ENCODE measurements around the gene RNF14.

RNF14 gene

DNA sequence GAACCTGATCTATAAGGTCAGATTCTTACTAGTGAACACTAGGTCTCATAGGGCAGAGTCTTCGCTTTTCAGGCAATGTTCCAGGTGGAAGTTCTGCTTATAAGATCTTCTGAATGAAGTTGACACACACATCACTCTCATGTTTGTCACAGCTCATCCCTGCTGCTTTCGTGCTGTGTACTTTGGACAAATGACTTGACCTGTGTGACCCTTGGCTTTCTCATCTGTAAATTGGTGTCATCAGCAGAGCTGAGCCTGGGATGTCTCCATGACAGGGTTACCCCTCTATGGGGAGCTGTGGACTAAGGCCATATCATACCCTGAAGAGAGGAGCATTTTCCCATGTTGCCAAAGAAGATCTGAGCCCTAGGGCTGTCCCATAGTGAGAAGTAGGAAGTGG lies 42.5 kb upstream of the RNF14 start:
- H3K36me3 ChIP-seq, result peaks cover 62% of the 10 kb centered on the region
- no peaks in the 10 kb centered on the region for H3K27me3 ChIP-seq (ENCODE audit: insufficient read depth, low read depth, severe bottlenecking)
- TF ChIP-seq, protein P1, sequence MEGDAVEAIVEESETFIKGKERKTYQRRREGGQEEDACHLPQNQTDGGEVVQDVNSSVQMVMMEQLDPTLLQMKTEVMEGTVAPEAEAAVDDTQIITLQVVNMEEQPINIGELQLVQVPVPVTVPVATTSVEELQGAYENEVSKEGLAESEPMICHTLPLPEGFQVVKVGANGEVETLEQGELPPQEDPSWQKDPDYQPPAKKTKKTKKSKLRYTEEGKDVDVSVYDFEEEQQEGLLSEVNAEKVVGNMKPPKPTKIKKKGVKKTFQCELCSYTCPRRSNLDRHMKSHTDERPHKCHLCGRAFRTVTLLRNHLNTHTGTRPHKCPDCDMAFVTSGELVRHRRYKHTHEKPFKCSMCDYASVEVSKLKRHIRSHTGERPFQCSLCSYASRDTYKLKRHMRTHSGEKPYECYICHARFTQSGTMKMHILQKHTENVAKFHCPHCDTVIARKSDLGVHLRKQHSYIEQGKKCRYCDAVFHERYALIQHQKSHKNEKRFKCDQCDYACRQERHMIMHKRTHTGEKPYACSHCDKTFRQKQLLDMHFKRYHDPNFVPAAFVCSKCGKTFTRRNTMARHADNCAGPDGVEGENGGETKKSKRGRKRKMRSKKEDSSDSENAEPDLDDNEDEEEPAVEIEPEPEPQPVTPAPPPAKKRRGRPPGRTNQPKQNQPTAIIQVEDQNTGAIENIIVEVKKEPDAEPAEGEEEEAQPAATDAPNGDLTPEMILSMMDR (IDR thresholded peaks at IDR 0.05; ENCODE audit: low read depth, low read length), result no peak
- no peak overlapping the region for H3K27ac ChIP-seq
- no peak for DNase-seq
- no peaks in the 10 kb centered on the region for H3K9me3 ChIP-seq (ENCODE audit: severe bottlenecking)
- no peak overlapping the region for H3K4me3 ChIP-seq (ENCODE audit: low read depth, low read length)

DNA sequence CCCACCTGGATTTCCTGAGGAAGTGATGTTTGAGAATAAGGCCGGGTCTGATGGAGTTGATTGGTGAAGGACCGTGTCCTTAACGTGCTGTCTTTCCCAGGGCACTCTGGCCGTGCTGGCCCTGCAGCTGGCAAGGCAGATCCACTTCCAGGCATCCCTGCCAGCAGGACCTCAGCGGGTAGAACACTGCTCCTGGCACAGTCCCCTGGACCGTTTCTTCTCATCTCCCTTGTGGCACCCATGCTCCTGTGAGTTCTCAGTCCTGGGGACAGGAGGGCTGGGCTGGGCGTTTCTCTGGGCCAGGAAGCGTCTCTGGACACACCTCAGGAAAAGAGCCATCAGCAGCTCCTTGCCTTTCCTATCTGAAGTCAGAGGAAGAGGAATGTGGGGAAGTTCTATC lies 40.9 kb upstream of the RNF14 start:
- H3K36me3 ChIP-seq, result peaks cover 75% of the 10 kb centered on the region
- DNase-seq, result no peak

DNA sequence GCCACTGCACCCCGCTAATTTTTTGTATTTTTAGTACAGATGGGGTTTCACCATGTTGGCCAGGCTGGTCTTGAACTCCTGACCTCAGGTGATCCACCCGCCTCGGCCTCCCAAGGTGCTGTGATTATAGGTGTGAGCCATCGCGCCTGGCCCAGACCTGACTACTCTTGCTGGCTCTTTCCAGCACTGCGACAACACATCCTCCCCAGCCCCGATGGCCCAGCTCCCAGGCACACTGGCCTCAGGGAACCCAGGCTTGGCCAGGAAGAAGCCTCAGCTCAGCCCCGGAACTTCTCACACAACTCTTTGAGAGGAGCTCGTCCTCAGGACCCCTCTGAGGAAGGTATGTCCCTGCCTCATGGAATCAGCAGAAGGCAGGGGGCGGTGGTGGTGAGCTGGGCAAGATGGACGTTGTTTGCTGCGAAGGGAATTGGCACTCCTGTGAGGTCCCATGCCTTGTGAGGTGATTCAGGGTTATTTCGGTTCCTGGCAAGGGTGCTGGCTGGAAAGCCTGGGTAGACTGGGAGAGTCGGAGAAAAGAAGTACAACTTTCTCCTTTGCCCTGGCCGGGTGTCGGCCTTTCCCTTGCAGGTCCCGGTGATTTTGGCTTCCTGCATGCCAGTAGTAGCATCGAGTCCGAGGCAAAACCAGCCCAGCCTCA lies 39.4 kb upstream of the RNF14 start:
- no peak for DNase-seq
- TF ChIP-seq, protein P1 (IDR thresholded peaks at IDR 0.05; ENCODE audit: low read depth, low read length), result no peak
- Histone ChIP-seq H3K4me3 (ENCODE audit: low read depth, low read length) (no peak overlapping the region), H3K36me3 (peaks cover 89% of the 10 kb centered on the region), H3K9me3 (ENCODE audit: severe bottlenecking) (no peaks in the 10 kb centered on the region), H3K27ac (no peak overlapping the region), H3K27me3 (ENCODE audit: insufficient read depth, low read depth, severe bottlenecking) (no peaks in the 10 kb centered on the region)

More for the DNA sequence above, 40.9 kb upstream of the RNF14 start:
- Histone ChIP-seq H3K27me3 (ENCODE audit: insufficient read depth, low read depth, severe bottlenecking) (no peaks in the 10 kb centered on the region), H3K4me3 (ENCODE audit: low read depth, low read length) (no peak overlapping the region), H3K27ac (no peak overlapping the region), H3K9me3 (ENCODE audit: severe bottlenecking) (no peaks in the 10 kb centered on the region)
- TF ChIP-seq, protein P1 (IDR thresholded peaks at IDR 0.05; ENCODE audit: low read depth, low read length), result no peak

DNA sequence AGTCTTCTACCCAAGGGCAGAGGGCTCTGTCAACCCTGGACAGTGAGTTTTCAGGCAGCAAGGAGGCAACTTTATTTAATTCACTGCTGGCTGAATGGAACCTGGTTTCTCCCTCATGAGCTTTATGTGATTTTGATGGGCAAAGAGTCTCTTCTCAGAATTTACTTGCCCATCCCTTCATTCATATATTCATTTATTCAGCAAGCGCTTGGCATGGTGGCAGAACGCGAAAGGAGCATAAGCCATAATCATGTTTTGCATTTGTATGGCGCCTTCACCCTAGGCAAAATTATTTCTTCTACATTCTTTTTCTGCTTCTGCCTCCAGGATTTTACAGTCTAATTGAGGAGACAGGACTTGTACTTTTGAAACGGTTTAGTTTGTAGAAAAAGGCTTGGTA lies 37.2 kb upstream of the RNF14 start:
- H3K4me3 ChIP-seq (ENCODE audit: low read depth, low read length), result no peak overlapping the region
- peaks cover 86% of the 10 kb centered on the region for H3K36me3 ChIP-seq
- H3K27ac ChIP-seq, result peak overlapping the region; percentile 76
- TF ChIP-seq, protein P1 (IDR thresholded peaks at IDR 0.05; ENCODE audit: low read depth, low read length), result no peak
- no peaks in the 10 kb centered on the region for H3K27me3 ChIP-seq (ENCODE audit: insufficient read depth, low read depth, severe bottlenecking)
- DNase-seq, result no peak
- no peaks in the 10 kb centered on the region for H3K9me3 ChIP-seq (ENCODE audit: severe bottlenecking)

DNA sequence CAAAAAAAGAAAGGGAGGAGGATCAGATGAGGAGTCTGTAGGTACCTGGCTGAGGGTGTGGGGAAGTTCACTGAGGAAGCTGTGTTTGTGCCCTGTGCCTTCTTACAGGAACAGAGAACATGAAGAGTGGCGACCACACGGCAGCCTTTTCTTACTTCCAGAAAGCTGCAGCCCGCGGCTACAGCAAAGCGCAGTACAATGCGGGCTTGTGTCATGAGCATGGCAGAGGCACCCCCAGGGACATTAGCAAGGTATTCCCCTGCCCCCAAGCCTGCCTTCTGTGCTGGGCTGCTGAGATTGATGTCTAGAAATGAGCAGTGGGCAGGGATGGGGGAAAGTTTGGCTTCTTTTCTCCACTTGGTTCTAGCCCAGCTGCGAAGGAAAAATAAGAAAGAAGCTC lies 35.8 kb upstream of the RNF14 start:
- Histone ChIP-seq H3K36me3 (peaks cover 84% of the 10 kb centered on the region), H3K4me3 (ENCODE audit: low read depth, low read length) (no peak overlapping the region), H3K27ac (no peak overlapping the region), H3K9me3 (ENCODE audit: severe bottlenecking) (no peaks in the 10 kb centered on the region), H3K27me3 (ENCODE audit: insufficient read depth, low read depth, severe bottlenecking) (no peaks in the 10 kb centered on the region)
- no peak for DNase-seq
- TF ChIP-seq, protein P1 (IDR thresholded peaks at IDR 0.05; ENCODE audit: low read depth, low read length), result no peak

All from WERI-Rb-1 (cell line).